NCI-H345 treated with DMSO at 0.1 percent for 48 hours (cell line): ENCODE data around the gene FBXL17.
"Not testable (repeated sequence)": the region's sequence is repeated elsewhere in the genome, so short reads cannot be mapped to it uniquely, and the experiment has no call there.

Experiments
- DNase-seq: peaks from one replicate; lab custom pipeline; 2025; ENCODE audit not compliant: unreplicated experiment; lab: John Stamatoyannopoulos, UW

The FBXL17 gene

DNA sequence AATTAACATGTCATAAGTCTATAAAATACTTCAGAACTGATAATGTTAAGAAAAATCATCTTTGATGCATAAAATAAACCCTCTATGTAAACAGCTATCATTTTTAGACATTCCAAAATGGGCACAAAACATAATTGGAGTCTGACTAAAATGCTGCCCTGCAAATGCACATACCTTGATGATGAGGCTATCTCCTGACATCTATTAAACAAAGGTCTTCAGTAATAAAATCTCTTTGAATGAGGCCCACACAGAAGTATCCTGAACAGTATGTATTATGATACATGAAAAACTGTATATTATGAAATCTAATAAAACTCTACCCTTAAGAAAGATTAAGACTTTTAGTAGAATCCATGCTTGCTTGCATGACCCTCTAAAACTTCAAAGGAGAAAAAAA lies 66.1 kb downstream of the FBXL17 start:
- DNase-seq: no peak

DNA sequence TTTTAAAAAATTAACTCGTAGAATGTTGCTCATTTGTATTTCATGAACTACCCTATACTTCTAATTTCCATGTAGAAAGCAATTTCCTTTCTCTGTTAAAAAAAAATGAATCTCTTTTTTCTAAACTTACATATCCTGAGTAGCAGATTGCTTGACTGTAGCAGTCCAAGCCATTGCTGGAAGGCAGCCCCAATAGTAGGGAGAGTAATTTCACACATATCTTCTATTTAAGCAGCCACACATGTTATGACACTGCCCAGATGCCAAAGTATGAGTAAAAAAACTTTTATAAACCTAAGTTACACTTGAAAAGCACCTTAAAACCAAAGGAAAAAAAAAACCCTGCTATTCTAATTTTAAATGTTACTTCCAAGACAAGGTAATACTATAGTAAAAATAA lies 69.6 kb downstream of the FBXL17 start:
- DNase-seq: no peak

DNA sequence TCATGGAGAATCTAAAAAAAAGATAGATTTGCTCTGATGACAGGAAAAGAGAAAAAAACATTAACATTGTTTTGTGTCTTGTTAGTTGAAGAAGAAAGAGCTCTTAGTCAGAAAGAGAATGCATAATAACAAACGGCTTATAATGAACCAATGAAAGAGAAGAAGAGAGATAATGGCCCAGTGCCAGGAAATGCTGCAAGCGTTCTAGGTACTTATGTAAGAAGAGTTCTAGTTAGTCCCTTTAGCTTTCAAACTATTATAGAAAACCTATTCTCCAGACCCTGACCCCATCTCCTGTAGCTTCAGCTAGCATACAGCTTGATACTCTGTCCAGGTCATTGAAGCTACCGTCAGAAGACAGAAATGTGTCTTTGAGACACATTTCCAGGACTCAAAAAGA lies 70.2 kb downstream of the FBXL17 start:
- DNase-seq: no peak

DNA sequence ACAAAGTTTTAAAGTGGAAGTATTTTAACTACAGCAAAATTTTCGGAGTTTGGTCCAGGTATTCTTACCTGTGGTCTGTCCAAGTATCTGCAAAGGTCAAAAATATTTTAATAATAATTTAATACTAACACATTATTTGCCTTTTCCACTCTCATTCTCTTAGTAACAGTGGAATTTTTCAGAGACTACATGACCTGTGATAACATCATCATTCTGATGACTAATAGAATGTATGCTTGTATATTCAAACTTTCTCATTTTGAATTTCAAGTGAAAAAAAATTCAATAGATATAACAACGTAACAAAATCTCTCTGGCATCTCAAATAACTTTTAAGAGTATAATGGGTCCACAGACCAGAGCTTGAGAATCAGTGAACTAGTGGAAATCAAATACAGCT lies 78.3 kb downstream of the FBXL17 start:
- DNase-seq: no peak

DNA sequence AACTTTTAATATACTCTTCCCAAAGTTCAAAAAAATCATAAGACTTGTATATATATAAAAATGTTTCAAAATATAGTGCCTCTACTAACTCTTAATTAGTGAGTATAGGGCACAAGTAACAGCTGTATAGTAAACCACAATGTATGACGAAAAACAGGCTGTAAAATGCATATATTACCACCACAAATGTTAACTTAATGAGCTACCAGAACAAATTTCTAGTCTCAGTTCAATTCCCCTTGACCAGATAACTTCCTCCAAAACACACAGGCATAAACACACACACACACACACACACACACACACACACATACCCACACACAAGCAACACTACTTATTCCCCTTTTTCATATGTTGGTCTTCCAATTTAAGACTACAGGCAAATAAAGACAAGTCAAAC lies 78.8 kb downstream of the FBXL17 start:
- no peak for DNase-seq

DNA sequence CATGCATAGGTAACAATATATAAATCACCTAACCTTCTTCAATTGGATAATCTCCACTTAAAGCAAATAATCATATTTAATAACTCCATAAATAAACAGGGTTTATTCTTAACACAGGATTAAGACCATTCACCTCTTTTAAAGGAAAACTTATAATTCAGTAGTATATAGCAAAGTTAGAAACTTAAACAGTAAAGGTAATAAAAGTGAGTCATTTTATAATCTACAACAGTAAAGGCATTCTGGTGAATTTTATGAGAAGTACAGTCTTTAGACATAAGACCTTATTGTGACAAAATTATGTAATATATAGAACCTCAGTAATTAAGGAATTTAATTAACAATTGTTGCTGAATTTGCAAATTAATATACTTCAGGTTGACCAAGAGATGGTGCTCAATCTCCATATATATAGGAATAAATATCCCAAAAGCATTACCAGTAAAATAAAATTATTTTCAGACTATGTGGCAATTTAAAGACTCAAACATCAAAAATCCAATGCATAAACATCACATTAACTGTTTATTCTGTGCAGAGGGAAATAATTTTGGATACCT lies 84.8 kb downstream of the FBXL17 start:
- DNase-seq: no peak

DNA sequence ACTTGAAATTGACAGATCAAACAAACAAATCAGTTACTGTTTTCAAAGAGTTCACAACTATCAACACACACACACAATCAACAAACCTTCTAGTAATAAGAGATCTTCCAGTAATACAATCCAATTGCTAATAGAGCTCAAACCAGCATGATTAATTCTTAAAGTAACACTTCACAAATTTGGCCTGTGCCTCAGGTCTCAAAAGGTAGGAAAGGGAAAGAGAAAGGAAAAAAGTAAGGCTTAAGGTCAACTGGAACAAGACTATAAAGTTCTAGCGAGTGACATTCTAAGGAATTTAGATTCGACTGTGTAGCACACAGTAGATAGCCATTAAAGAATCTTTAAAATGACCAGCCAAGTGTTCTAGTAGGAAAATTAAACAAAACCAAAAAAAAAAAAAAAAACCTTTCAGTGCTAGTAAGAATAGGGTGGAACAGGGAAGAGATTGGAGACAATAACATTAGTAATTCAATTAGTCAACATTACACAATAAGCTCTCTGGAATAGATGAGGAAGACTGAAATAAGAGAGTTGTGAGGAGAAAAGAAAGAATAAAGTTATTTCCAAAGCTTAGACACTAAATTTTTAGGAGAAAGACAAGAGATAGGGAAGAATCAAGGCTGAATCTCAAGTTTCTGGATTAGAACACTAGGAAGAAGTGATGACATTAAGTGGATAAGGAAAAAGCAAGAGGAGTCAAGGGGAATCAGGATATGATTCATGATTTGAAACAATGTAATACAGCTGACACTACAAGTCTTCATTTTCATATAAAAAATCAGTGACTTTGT lies 86.1 kb downstream of the FBXL17 start:
- DNase-seq: no peak

DNA sequence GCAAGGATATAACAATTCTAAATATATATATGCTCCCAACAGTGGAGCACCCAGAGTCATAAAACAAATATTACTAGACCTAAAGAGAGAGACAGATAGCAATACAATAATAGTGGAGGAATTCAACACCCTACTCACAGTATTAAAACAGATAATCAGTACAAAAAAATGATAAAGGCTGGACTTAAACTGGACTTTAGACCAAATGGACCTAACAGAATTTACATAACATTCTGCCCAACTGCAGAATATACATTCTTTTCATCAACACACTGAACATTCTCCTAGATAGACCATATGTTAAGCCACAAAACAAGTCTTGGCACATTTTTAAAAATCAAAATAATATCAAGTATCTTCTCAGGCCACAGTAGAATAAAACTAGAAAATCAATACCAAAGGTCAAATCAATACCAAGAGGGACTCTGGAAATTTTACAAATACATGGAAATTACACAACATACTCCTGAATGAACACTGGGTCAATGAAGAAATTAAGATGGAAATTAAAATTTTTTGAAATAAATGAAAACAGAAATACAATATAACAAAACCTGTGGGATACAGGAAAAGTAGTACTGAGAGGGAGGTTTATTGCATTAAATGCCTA lies 100.8 kb downstream of the FBXL17 start:
- no peak for DNase-seq

DNA sequence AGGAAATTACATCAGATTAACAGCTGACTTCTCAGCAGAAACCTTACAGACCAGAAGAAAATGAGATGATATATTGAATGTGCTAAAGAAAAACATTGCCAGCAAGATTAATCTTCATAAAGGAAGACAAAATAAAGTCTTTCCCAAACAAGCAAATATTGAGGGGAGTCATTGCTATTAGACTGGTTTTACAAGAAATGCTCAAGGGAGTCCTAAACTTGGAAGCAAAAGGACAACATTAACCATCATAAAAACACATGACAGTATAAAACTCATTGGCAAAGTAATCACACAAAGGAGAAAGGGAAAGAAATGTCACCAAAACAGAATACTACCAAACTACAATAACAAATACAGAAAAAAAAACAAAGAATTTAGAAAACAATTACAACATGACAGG lies 101.7 kb downstream of the FBXL17 start:
- no peak for DNase-seq

DNA sequence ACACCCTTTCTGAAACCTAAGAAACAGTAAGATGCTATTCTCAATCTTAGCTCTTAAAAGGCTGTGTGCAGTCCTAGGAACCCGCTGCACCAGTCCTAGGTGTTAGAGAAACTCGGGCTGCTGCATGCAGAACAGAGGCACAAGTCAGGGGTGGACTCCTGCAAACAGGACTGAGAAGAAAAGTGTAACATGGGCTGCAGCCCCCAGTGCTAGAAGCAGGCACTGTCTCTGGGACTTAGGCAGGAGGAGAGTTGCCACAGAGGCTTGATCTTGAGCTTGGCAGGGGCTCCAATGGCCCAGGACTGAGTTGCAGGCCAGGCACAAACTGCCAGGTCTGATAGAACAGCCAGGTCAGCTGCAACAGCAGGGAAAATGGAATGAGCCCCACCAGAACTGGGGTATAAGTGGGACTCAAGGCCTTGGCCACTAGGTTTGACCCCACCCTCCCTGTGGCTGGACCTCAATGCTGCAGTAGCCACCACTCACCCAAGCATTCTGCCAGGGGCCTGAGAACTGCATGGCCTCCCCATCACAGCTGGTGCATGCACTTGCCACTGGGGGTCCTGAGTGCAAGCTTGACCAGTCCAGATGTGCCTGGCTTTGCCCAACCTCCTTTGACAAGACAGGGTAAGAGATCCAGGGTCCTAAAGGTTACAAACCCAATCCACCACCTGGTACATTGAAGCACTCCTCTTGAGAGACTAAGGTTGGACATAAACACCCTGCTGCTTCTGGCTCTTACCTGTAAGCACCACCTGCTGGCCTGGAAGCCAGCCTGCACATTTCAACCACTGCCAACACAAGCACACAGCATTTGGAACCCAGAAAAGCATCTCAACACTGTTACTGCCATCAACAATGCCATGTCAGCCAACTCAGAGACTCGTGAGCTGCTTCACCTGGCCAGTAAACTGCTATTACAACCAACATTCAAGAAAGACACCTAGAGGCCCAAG lies 103.3 kb downstream of the FBXL17 start:
- no peak for DNase-seq

DNA sequence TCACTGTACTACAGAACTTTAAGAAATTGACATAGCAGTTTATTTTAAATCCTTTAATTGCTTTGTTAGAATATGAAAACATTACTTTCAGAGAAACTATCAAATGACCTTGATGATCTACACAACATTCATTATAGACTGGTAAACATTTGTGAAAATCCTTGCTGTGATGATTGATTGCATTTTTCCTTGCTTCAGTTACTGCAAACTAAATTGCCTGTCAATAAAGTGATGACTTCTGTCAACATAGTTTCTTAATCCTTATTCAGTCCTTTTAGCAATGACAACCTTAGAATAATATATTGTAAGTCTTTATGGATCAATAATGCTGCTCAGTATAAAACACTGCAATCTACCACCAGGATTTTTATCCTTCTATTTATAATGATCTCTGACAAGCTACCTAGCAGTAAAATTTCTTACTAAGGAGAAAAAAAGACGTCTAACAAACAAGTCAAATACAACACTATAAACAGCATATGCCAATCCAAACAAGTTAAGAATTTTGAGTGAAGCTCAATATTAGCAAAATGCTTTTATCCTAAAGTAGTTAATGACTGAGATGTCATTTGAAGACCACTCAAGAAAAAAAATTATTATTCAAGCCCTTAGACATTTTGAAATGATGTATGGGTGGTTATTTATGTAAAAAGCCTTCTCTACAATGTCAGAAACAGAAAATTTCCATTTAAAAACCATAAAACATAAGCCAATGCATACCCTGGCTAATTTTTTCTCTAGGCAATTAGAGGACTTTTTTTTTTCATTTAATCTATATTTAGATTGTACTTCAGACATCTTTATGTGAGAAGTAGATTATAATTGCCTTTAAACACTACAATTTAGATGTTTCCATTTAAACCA lies 105.5 kb downstream of the FBXL17 start:
- DNase-seq: no peak

DNA sequence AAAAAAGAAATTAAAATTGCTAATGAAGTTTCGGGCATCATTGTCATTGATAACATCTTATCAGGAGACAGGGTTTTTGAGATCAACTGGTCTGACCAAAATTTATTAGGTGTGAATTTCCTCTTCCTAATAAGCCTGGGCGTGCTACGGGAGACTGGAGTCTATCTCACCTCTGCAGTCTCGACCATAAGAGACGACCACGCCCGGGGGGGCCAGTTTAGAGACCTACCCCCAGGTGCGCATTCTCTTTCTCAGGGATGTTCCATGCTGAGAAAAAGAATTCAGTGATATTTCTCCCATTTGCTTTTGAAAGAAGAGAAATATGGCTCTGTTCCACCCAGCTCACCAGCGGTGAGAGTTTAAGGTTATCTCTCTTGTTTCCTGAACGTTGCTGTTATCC lies 107.8 kb downstream of the FBXL17 start:
- not testable (repeated sequence) for DNase-seq

DNA sequence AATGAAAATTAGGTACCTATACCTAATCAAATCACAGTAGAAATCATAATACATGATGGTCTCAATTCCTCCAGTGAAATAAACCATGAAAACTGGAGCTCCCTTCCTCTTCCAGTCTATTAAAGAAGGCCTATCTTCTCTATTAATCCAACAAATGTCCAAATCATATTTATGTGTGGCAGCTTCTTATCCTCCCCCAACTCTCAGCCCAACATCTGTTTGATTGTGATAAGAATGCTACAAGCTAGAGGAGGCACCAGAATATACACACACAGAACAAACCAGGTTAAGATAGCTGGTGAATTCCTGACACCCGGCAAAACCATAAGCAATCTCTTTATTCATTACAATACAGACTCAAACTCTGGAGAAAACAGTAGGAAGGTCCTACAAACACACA lies 110.8 kb downstream of the FBXL17 start:
- no peak for DNase-seq

DNA sequence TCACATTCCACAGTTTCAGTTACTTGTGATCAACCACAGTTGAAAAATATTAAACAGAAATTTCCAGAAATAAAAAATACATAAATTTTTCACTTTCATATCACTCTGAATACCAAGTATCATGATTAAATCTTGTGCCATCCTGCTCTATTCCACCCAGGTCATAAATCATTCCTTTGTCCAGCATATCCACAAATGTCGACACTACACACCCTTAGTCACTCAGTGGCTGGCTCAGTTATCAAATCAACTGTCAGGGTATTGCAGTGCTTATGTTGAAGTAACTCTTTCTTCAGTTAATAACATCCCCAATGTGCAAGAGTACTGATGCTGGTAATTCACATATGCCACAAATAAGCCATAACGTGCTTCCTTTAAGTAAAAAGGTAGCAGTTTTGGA lies 115.7 kb downstream of the FBXL17 start:
- no peak for DNase-seq

DNA sequence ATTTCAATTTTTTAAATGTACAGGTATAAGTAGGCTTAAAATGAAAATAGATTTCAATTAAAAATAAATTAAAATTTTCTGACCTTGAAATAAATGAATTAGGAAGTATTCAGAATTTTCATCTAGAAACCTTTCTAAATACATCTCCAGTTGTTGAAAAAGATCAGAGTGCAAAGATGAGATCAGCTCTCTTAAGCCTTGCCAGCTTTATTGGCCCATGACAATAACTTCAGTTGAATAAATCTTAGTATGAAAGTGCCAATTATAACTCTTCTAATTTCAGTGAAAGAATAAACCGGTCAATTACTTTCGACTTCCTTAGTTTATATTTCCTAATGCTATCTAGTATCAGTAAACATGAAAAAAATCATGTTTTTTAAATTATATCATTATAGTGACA lies 117.4 kb downstream of the FBXL17 start:
- no peak for DNase-seq

DNA sequence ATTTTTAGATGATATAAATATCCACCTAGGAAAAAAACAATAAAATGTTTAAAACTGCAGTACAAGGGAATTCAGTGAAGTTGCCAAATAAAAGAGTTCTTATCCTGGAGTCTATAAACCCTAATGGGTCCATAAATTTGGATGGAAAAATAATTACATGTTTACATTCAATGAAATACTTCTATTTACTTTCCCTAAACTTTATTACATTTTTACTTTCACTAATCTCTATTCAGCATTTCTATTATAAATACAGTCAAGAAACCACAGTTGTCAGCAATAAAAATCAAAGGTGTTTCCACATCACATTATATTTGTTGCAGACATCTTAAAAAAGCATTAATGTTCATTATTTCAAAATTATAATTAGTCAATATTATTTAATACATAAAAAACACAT lies 118.6 kb downstream of the FBXL17 start:
- DNase-seq: no peak

DNA sequence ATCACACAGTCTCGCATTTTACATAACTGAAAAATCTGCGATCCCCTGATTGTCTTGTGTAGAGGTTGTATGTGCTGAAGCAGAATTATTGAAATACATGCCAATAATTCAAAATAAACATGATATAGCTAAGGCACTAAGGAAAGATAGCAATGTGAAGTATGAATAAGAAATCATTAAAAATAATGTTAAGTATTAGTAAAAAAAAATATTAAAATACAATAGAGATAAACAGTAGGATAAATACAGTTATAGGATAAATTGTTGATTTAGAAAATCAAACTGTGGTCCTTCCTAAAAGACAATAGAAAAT lies 121.1 kb downstream of the FBXL17 start:
- DNase-seq: no peak

DNA sequence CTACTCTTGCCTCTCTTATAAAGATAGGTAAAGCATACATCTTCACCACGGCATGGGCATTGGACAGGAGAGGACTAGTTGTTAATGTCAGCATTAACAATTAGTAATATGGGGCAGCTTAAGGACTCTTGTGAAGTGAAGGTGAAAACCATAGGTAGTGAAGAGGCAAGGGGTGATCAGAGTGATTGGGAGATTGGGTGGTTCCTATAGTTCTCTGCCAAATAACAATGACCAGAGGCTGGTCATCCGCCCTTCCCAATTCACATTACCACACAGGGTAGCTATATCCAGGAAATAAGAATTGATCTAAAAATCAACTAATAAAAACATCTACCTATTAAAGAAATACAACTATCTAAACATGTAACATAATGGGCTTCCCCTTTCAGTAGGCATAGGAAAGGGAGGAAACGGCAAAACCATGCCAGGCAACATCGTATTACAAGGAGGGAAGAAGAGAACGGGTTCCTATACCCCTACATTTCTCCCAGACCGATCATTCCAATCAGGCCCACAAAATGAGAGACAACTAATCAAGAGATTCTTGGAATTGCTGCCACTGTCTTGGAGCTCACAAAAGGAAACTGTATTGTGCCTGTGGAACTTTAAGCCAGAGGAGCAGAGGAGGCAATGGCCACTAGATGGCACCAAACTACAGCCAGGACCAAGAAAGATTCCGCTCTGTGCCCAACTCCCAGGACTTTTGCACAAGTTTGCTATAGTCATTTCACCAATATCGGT lies 121.6 kb downstream of the FBXL17 start:
- peak; percentile 34 for DNase-seq

DNA sequence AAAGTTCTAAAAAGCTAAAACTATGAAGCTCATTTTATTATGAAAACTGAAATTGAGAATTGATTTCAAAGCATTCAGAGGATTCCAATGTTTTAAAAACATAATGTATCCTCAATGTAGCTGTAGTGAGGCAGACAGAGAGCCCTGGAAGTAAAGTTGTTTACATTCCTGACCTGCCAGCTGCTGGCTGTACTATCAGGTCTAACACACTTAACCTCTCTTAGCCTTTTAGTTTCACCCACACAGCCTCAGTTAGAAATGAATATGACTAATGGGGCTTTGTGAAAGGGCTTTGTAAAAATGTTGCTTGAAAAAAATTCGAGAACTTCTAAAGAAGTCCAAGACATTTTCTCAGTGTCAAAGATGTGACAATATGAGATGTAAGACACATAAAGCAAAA lies 122.6 kb downstream of the FBXL17 start:
- DNase-seq: no peak

DNA sequence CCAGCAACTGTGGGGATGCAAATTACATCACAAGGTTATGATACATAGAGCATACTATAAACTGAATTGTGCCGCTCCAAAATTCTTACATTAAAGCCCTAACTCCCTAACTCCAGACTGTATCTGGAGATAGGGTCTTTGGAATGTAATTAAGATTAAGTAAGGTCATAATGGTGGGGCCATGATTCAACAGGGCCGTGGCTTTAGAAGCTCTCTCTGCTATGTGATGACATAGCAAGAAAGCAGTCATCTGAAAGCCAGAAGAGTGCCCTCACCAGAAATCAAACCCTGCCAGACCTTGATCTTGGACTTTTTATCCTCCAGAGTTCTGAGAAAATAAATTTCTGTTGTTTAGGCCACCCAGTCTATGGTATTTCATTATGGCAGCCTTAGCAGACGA lies 123.9 kb downstream of the FBXL17 start:
- no peak for DNase-seq
